Measurements from ENCODE around the gene CACYBP. TPM values are rescaled to one million over a fixed set of nuclear protein-coding genes. Genes with fewer than 3 reads are reported as not detected.

The CACYBP gene
- total and polyA plus RNA-seq, 2 of the 13 experiments (the other 11 are each of a cell fraction or from before 2014, with no cell fraction given) = 18.4 to 183 TPM

DNA sequence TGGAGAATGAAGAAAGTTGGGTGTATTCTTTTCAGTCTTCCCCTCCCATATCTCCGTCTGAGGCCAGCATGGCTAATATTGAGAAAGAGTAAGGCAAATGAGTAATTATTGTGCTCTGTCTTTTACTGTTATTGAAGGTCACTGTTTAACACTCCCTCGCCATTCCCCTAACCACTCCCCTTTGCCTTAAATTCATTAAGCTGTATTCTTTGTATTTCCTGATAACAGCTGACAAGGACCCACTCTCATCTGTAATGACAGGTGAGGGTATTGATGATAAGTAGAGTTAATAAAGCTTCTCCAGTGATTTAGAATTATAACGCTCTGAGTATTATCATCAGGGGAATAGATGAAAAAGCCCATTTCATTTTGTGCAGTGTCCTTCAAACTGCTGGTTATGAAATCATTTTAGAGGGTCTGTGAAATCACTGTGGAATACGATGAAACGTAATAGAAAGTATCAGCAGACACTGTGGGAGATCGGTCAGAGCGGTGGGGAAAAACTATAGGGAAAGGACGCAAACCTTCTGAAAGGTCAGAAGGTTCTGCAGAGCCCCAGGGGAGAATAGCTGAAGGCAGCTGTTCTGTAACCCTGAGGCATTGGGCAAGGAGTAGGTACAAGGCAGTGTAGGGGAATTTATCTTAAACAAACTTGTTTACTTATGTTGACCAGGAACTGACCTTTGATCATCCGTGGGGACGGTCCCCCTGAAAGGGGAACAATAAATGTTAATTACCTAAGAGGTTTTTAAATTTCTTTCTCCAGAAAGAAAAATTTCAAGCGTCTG, 46.3 kb upstream of the CACYBP start (continued):
- TF ChIP-seq SMARCE1 (IDR thresholded peaks at IDR 0.05; ENCODE audit: borderline replicate concordance) = no peak
- TF ChIP-seq, protein P1, sequence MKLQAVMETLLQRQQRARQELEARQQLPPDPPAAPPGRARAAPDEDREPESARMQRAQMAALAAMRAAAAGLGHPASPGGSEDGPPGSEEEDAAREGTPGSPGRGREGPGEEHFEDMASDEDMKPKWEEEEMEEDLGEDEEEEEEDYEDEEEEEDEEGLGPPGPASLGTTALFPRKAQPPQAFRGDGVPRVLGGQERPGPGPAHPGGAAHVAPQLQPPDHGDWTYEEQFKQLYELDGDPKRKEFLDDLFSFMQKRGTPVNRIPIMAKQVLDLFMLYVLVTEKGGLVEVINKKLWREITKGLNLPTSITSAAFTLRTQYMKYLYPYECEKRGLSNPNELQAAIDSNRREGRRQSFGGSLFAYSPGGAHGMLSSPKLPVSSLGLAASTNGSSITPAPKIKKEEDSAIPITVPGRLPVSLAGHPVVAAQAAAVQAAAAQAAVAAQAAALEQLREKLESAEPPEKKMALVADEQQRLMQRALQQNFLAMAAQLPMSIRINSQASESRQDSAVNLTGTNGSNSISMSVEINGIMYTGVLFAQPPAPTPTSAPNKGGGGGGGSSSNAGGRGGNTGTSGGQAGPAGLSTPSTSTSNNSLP (IDR thresholded peaks at IDR 0.05; ENCODE audit: low read depth, low read length) = peak; percentile 21; the same call in 1 of the 2 replicates
- TF ChIP-seq, protein P2, sequence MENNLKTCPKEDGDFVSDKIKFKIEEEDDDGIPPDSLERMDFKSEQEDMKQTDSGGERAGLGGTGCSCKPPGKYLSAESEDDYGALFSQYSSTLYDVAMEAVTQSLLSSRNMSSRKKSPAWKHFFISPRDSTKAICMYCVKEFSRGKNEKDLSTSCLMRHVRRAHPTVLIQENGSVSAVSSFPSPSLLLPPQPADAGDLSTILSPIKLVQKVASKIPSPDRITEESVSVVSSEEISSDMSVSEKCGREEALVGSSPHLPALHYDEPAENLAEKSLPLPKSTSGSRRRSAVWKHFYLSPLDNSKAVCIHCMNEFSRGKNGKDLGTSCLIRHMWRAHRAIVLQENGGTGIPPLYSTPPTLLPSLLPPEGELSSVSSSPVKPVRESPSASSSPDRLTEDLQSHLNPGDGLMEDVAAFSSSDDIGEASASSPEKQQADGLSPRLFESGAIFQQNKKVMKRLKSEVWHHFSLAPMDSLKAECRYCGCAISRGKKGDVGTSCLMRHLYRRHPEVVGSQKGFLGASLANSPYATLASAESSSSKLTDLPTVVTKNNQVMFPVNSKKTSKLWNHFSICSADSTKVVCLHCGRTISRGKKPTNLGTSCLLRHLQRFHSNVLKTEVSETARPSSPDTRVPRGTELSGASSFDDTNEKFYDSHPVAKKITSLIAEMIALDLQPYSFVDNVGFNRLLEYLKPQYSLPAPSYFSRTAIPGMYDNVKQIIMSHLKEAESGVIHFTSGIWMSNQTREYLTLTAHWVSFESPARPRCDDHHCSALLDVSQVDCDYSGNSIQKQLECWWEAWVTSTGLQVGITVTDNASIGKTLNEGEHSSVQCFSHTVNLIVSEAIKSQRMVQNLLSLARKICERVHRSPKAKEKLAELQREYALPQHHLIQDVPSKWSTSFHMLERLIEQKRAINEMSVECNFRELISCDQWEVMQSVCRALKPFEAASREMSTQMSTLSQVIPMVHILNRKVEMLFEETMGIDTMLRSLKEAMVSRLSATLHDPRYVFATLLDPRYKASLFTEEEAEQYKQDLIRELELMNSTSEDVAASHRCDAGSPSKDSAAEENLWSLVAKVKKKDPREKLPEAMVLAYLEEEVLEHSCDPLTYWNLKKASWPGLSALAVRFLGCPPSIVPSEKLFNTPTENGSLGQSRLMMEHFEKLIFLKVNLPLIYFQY (CRISPR knock-in tag; IDR thresholded peaks at IDR 0.05; ENCODE audit: borderline replicate concordance) = no peak
- TF ChIP-seq ZFP36L1 (CRISPR knock-in tag; IDR thresholded peaks at IDR 0.05) = 0 out of 2 replicates have a peak, but pooled peaks have one; percentile 17
- peak; percentile 42 for TF ChIP-seq RARA (CRISPR knock-in tag; IDR thresholded peaks at IDR 0.05)
- TF ChIP-seq, protein P3, sequence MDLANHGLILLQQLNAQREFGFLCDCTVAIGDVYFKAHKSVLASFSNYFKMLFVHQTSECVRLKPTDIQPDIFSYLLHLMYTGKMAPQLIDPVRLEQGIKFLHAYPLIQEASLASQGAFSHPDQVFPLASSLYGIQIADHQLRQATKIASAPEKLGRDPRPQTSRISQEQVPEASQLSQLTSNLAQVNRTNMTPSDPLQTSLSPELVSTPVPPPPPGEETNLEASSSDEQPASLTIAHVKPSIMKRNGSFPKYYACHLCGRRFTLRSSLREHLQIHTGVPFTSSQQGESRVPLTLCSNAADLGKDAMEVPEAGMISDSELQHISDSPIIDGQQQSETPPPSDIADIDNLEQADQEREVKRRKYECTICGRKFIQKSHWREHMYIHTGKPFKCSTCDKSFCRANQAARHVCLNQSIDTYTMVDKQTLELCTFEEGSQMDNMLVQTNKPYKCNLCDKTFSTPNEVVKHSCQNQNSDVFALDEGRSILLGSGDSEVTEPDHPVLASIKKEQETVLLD (CRISPR knock-in tag; IDR thresholded peaks at IDR 0.05; ENCODE audit: low read depth) = no peak
- no peak for TF ChIP-seq FLYWCH1 (CRISPR knock-in tag; IDR thresholded peaks at IDR 0.05)
- TF ChIP-seq FOXA1 (IDR thresholded peaks at IDR 0.05) = no peak
- TF ChIP-seq FOXA1 (CRISPR knock-in tag; IDR thresholded peaks at IDR 0.05) = peak; percentile 48
- TF ChIP-seq, protein P4, sequence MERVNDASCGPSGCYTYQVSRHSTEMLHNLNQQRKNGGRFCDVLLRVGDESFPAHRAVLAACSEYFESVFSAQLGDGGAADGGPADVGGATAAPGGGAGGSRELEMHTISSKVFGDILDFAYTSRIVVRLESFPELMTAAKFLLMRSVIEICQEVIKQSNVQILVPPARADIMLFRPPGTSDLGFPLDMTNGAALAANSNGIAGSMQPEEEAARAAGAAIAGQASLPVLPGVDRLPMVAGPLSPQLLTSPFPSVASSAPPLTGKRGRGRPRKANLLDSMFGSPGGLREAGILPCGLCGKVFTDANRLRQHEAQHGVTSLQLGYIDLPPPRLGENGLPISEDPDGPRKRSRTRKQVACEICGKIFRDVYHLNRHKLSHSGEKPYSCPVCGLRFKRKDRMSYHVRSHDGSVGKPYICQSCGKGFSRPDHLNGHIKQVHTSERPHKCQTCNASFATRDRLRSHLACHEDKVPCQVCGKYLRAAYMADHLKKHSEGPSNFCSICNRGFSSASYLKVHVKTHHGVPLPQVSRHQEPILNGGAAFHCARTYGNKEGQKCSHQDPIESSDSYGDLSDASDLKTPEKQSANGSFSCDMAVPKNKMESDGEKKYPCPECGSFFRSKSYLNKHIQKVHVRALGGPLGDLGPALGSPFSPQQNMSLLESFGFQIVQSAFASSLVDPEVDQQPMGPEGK (CRISPR knock-in tag; IDR thresholded peaks at IDR 0.05) = peak; percentile 18; the same call in 1 of the 2 replicates
- no peak for TF ChIP-seq SOX6 (IDR thresholded peaks at IDR 0.05)
- peak; percentile 77 for TF ChIP-seq SOX6 (CRISPR knock-in tag; IDR thresholded peaks at IDR 0.05)
- TF ChIP-seq, protein P5, sequence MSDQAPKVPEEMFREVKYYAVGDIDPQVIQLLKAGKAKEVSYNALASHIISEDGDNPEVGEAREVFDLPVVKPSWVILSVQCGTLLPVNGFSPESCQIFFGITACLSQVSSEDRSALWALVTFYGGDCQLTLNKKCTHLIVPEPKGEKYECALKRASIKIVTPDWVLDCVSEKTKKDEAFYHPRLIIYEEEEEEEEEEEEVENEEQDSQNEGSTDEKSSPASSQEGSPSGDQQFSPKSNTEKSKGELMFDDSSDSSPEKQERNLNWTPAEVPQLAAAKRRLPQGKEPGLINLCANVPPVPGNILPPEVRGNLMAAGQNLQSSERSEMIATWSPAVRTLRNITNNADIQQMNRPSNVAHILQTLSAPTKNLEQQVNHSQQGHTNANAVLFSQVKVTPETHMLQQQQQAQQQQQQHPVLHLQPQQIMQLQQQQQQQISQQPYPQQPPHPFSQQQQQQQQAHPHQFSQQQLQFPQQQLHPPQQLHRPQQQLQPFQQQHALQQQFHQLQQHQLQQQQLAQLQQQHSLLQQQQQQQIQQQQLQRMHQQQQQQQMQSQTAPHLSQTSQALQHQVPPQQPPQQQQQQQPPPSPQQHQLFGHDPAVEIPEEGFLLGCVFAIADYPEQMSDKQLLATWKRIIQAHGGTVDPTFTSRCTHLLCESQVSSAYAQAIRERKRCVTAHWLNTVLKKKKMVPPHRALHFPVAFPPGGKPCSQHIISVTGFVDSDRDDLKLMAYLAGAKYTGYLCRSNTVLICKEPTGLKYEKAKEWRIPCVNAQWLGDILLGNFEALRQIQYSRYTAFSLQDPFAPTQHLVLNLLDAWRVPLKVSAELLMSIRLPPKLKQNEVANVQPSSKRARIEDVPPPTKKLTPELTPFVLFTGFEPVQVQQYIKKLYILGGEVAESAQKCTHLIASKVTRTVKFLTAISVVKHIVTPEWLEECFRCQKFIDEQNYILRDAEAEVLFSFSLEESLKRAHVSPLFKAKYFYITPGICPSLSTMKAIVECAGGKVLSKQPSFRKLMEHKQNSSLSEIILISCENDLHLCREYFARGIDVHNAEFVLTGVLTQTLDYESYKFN (CRISPR knock-in tag; conservative IDR thresholded peaks at IDR 0.05) = peak; percentile 68
- 0 out of 2 replicates have a peak, but pooled peaks have one; percentile 41 for TF ChIP-seq HDAC1 (CRISPR knock-in tag; IDR thresholded peaks at IDR 0.05)
- peak; percentile 73 for TF ChIP-seq HNF4A (CRISPR knock-in tag; IDR thresholded peaks at IDR 0.05)
- peak in 1 of 2 experiments; percentile 50; a peak in 1 of 4 replicates for TF ChIP-seq NR2F1 (CRISPR knock-in tag; IDR thresholded peaks at IDR 0.05)

Data from HepG2 (cell line).